Psoas muscle (tissue), 8 donors: ENCODE data around the gene CALHM3. TPM values are rescaled to one million over a fixed set of nuclear protein-coding genes. Genes with fewer than 3 reads are reported as not detected.

Experiments
- ATAC-seq, 4 donors: fragments of 200-7000 bp; cut with Tn5 transposase; one replicate each; pipeline ENCODE4 v1.9.1; 2020; ENCODE audit warnings: moderate library complexity in 3 of 4, mild to moderate bottlenecking in 2 of 4
- DNase-seq, 2 donors: peaks; one replicate each; pipeline ENCODE4 v3.0.0-alpha.2; 2020
- H3K27ac ChIP-seq: fragments of 200-600 bp; one replicate; pipeline ENCODE4 v1.8.0; 2022
- H3K27me3 ChIP-seq, 3 donors: fragments of 200-600 bp in 1 of 3; one replicate each; pipeline versions ENCODE4 v1.6.1 to v1.8.0; 2013 to 2022; ENCODE audit warnings: low read length in 2 of 3, mild to moderate bottlenecking in 2 of 3, moderate library complexity in 1 of 3; ENCODE audit not compliant: insufficient read depth in 3 of 3
- H3K36me3 ChIP-seq, 2 donors: fragments of 200-600 bp in 1 of 2; one replicate each; pipeline versions ENCODE4 v1.6.1 to v1.8.0; 2013 to 2022; ENCODE audit warnings: low read depth in 1 of 2, mild to moderate bottlenecking in 1 of 2, moderate library complexity in 1 of 2; ENCODE audit not compliant: insufficient read depth in 1 of 2
- H3K4me1 ChIP-seq: fragments of 200-600 bp; one replicate; pipeline ENCODE4 v1.8.0; 2022
- H3K4me3 ChIP-seq: fragments of 200-600 bp; one replicate; pipeline ENCODE4 v1.8.0; 2022; ENCODE audit warnings: mild to moderate bottlenecking
- H3K9me3 ChIP-seq: fragments of 200-600 bp; one replicate; pipeline ENCODE4 v1.8.0; 2022
- CTCF ChIP-seq: fragments of 200-600 bp; IDR thresholded peaks from one replicate; pipeline ENCODE4 v1.8.0; 2022; ENCODE audit warnings: antibody characterized with exemption
- WGBS, 3 donors: extraction: QIAGEN DNeasy Blood & Tissue Kit; methylation state at CpG; one replicate each; pipeline versions ENCODE4 v1.1.6 to v1.1.7; 2013; 5-methylcytosine and 5-hydroxymethylcytosine counted together
- intact Hi-C, 2 donors: fragments of 100-400 bp; cut with DNase I; formaldehyde crosslinking; loops; one replicate each; pipeline versions ENCODE4 v1.11.0 to v1.14.2; 2022
- polyA plus RNA-seq, 3 donors: library from polyadenylated mRNA; stranded (reverse); fragments of 200-250 nt; gene quantifications; one replicate each; pipeline ENCODE4 v1.2.3, GENCODE V29; 2013
- total RNA-seq, 4 donors: library from RNA; stranded (reverse); fragmentation: NEBNext Ultra II Directional in 2 of 4; extraction: Animal tissue kit (Norgen Biotek cat#: 25700) in 2 of 4; gene quantifications; one replicate each; pipeline versions ENCODE4 v1.2.1 to v1.2.4, GENCODE V29; 2021 to 2023
- donor health status: healthy with polysubstance abuse.
- donor health status: DM: no; HTN: no; CAD: no; lungs with moderate emphysema.
- donor health status: Bipolar disorder and iron deficiency.
- donor health status: healthy.
- donor health status: DM: yes; HTN: yes; CAD: no.
- donor health status: DM: no; HTN: no; CAD: no.
- donor health status: DM: no; HTN: no; CAD: no.
- donor health status: DM: yes; HTN: yes; CAD: no.

Gene CALHM3
- total and polyA plus RNA-seq, 7 donors, result not detected

- no peaks in the 10 kb centered on the region for H3K36me3 ChIP-seq
- H3K27ac ChIP-seq, result no peak overlapping the region
- no peak for TF ChIP-seq CTCF
- peaks cover 5% of the 10 kb centered on the region for H3K4me1 ChIP-seq
- H3K27me3 ChIP-seq, result peaks cover 0 to 36% (median 6%) of the 10 kb centered on the region in 3 donors
- intact Hi-C loops, result no loop called here
- ATAC-seq, result no peak
- no peaks in the 10 kb centered on the region for H3K9me3 ChIP-seq
- no peak overlapping the region for H3K4me3 ChIP-seq
- no peak for DNase-seq
- 87 to 89% (median 88%) methylated on average over 8 of the region's 8 CpGs for WGBS, 3 donors
Observed at GRCh38 chr10:103497161-103497915, 18.3 kb upstream of the CALHM3 start.

- H3K9me3 ChIP-seq, result no peaks in the 10 kb centered on the region
- H3K4me1 ChIP-seq, result peaks cover 5% of the 10 kb centered on the region
- intact Hi-C loops, result no loop called here
- 93% methylated on average over 3 of the region's 3 CpGs for WGBS, 3 donors
- H3K36me3 ChIP-seq, result no peaks in the 10 kb centered on the region
- H3K27me3 ChIP-seq, result peaks cover 0 to 36% (median 6%) of the 10 kb centered on the region in 3 donors
- H3K4me3 ChIP-seq, result no peak overlapping the region
- TF ChIP-seq CTCF, result no peak
- DNase-seq, result peak in 1 of 2 donors; percentile 16
- ATAC-seq, result no peak
- no peak overlapping the region for H3K27ac ChIP-seq
Observed at GRCh38 chr10:103495321-103495720, 16.3 kb upstream of the CALHM3 start.

GRCh38 chr10:103493916-103494877 is 15.2 kb upstream of the CALHM3 start:
- Histone ChIP-seq H3K4me1 (peaks cover 5% of the 10 kb centered on the region), H3K9me3 (no peaks in the 10 kb centered on the region), H3K27me3 (peaks cover 0 to 36% (median 6%) of the 10 kb centered on the region in 3 donors), H3K36me3 (no peaks in the 10 kb centered on the region), H3K4me3 (peak overlapping the region; percentile 72), H3K27ac (no peak overlapping the region)
- ATAC-seq, result peak; percentile 21 to 45 (median 31)
- TF ChIP-seq CTCF, result no peak
- intact Hi-C loops, result no loop called here
- 2 to 6% (median 5%) methylated on average over 33 to 91 of the region's 92 CpGs for WGBS, 3 donors
- peak in 1 of 2 donors; percentile 60 for DNase-seq

GRCh38 chr10:103493362-103493915 is 14.4 kb upstream of the CALHM3 start, which contains the start of gene NEURL1:
Gene NEURL1, plus strand, starts transcription at chr10:103493705. Its CDS starts 683 bp downstream, at chr10:103494388.
- DNase-seq, result peak in 1 of 2 donors; percentile 55
- Histone ChIP-seq H3K36me3 (no peaks in the 10 kb centered on the region), H3K27ac (no peak within 1 kb of the TSS), H3K4me3 (peak within 1 kb of the TSS; percentile 72), H3K27me3 (peaks cover 0 to 36% (median 4%) of the 10 kb centered on the region in 3 donors), H3K9me3 (no peaks in the 10 kb centered on the region), H3K4me1 (peaks cover 5% of the 10 kb centered on the region)
- whole genome bisulfite sequencing, 3 donors, result 5 to 12% (median 6%) methylated on average over 36 to 65 of the region's 65 CpGs
- no peak for TF ChIP-seq CTCF
- intact Hi-C loops, result no loop called here
- ATAC-seq, result peak; percentile 3 to 55 (median 22)
